Testis (tissue), 2 donors: ENCODE measurements around the gene EXOC2.

Experiments used
- CTCF ChIP-seq, 3 experiments: fragments of 450-650 bp in 2 of 3; fragments of 200-600 bp in 1 of 3; sonication (generic) in 1 of 3; IDR thresholded peaks; one replicate each; pipeline ENCODE4 v1.5.1; 2016 to 2019; ENCODE audit warnings: antibody characterized with exemption in 3 of 3, mild to moderate bottlenecking in 2 of 3, moderate library complexity in 1 of 3
- POLR2A ChIP-seq: fragments of 450-650 bp; IDR thresholded peaks from one replicate; pipeline ENCODE4 v1.6.1; 2017; ENCODE audit warnings: antibody characterized with exemption, mild to moderate bottlenecking, moderate library complexity

GRCh38 chr6:484746-485145 lies 208.2 kb downstream of the EXOC2 start:
- no peak for TF ChIP-seq POLR2A
- no peak for TF ChIP-seq CTCF (IDR thresholded peaks at IDR 0.05)
